Epidermal melanocyte (primary cell): ENCODE results near the gene RNASET2.
"Not testable (repeated sequence)": the region's sequence is repeated elsewhere in the genome, so short reads cannot be mapped to it uniquely, and the experiment has no call there.

Experiments
- DNase-seq: peaks from one replicate; pipeline ENCODE4 v3.0.0; 2011; ENCODE audit warnings: low spot score; ENCODE audit not compliant: insufficient read length

RNASET2 gene

GRCh38 chr6:166948724-166949123, 7.6 kb downstream of the RNASET2 start:
- DNase-seq: not testable (repeated sequence)

- no peak for DNase-seq
Observed at GRCh38 chr6:166947251-166947650, 9.1 kb downstream of the RNASET2 start.

- DNase-seq: no peak
Observed at GRCh38 chr6:166946125-166946524, 10.2 kb downstream of the RNASET2 start.

- no peak for DNase-seq
Observed at GRCh38 chr6:166944666-166945256, 11.6 kb downstream of the RNASET2 start.

GRCh38 chr6:166942393-166943168, 13.8 kb downstream of the RNASET2 start:
- no peak for DNase-seq

- DNase-seq: no peak
Observed at GRCh38 chr6:166940643-166941068, 15.7 kb downstream of the RNASET2 start.

GRCh38 chr6:166939894-166940293, 16.5 kb downstream of the RNASET2 start:
- no peak for DNase-seq

- DNase-seq: no peak
Observed at GRCh38 chr6:166939345-166939744, 17.0 kb downstream of the RNASET2 start.

GRCh38 chr6:166938704-166939103, 17.6 kb downstream of the RNASET2 start:
- no peak for DNase-seq

- no peak for DNase-seq
Observed at GRCh38 chr6:166938150-166938549, 18.2 kb downstream of the RNASET2 start.

- no peak for DNase-seq
Observed at GRCh38 chr6:166937746-166938145, 18.6 kb downstream of the RNASET2 start.

- no peak for DNase-seq
Observed at GRCh38 chr6:166936079-166936787, 20.1 kb downstream of the RNASET2 start.

GRCh38 chr6:166935353-166935752, 21.0 kb downstream of the RNASET2 start:
- DNase-seq: no peak

- DNase-seq: no peak
Observed at GRCh38 chr6:166934174-166934573, 22.2 kb downstream of the RNASET2 start.

- DNase-seq: no peak
Observed at GRCh38 chr6:166933396-166933795, 23.0 kb downstream of the RNASET2 start.

- DNase-seq: no peak
Observed at GRCh38 chr6:166932616-166933015, 23.7 kb downstream of the RNASET2 start.

GRCh38 chr6:166932116-166932515, 24.2 kb downstream of the RNASET2 start:
- no peak for DNase-seq

GRCh38 chr6:166931426-166931970, 24.9 kb downstream of the RNASET2 start:
- DNase-seq: no peak

GRCh38 chr6:166930354-166930891, 25.9 kb downstream of the RNASET2 start:
- no peak for DNase-seq

- no peak for DNase-seq
Observed at GRCh38 chr6:166929542-166930189, 26.7 kb downstream of the RNASET2 start.
